Activated CD8-positive, alpha-beta T cell treated with anti-CD3 and anti-CD28 coated beads for 36 hours (primary cell): Measurements from ENCODE around the gene NEB. TPM values are rescaled to one million over a fixed set of nuclear protein-coding genes. Genes with fewer than 3 reads are reported as not detected.
A peak's percentile ranks its signal among the peaks of the same experiment; 100 is the strongest.
"Not testable (repeated sequence)": the region's sequence is repeated elsewhere in the genome, so short reads cannot be mapped to it uniquely, and the experiment has no call there.

Experiments
- ATAC-seq: fragments of 200-7000 bp; cut with Tn5 transposase; one replicate; pipeline ENCODE4 v1.10.0; 2021; ENCODE audit warnings: mild to moderate bottlenecking, moderate library complexity
- CTCF ChIA-PET: fragments of 350-600 bp; sonication (Branson Sonifier 250); formaldehyde crosslinking; loops from one replicate; lab custom pipeline; 2021; ENCODE audit warnings: antibody characterized with exemption; lab: Charles Lee
- POLR2A ChIA-PET: fragments of 350-600 bp; sonication (Branson Sonifier 250); formaldehyde crosslinking; loops from one replicate; lab custom pipeline; 2021; ENCODE audit warnings: antibody characterized with exemption; lab: Charles Lee
- DNase-seq: peaks from one replicate; pipeline ENCODE4 v3.0.0-alpha.2; 2020
- H3K27ac Mint-ChIP-seq: one replicate; pipeline ENCODE4 v1.8.0; 2021; ENCODE audit warnings: mild to moderate bottlenecking, mixed read lengths
- H3K27me3 Mint-ChIP-seq: one replicate; pipeline ENCODE4 v1.8.0; 2021; ENCODE audit warnings: mixed read lengths
- H3K36me3 Mint-ChIP-seq: one replicate; pipeline ENCODE4 v1.8.0; 2021; ENCODE audit warnings: low read depth, mixed read lengths
- H3K4me1 Mint-ChIP-seq: one replicate; pipeline ENCODE4 v1.8.0; 2021; ENCODE audit warnings: low read depth, mixed read lengths
- H3K4me3 Mint-ChIP-seq: one replicate; pipeline ENCODE4 v1.8.0; 2021; ENCODE audit warnings: mild to moderate bottlenecking, moderate library complexity, mixed read lengths
- H3K9me3 Mint-ChIP-seq: one replicate; pipeline ENCODE4 v1.8.0; 2021; ENCODE audit warnings: mixed read lengths
- intact Hi-C: fragments of 100-400 bp; cut with micrococcal nuclease; formaldehyde crosslinking; loops from one replicate; pipeline ENCODE4 v1.10.0; 2022
- total RNA-seq, 2 experiments: library from RNA; stranded (reverse); gene quantifications; one replicate each; pipeline ENCODE4 v1.2.3, GENCODE V29; 2021
- TF ChIP-seq, protein P1 (sequence below): fragments of 200-600 bp; IDR thresholded peaks from one replicate; pipeline ENCODE4 v1.8.0; 2022; ENCODE audit warnings: antibody characterized with exemption, mild to moderate bottlenecking

The NEB gene
- total RNA-seq, 2 experiments from 2014 or later: 0.18 to 0.34 TPM

DNA sequence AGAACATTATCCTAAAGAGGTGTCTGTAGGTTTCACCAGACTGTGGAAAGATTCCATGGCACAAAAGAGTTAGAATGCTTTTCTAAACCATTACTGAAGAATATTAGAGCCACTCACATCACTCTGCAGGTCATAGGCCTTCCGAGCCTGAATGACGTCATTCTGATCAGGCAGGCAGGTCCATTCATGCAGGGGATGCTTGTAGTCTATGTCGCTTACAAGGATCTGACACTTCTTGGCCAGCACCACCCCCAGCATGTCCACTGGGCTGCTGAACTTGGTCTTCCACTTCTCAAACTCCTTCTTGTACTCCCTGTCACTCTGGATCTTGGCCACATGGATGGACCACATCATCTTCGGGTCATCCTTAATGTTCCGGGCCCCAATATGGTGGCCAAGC lies 120.1 kb downstream of the NEB start:
- POLR2A ChIA-PET: no interaction called here
- no peak overlapping the region for H3K27ac Mint-ChIP-seq
- H3K4me3 Mint-ChIP-seq: no peak overlapping the region
- DNase-seq: no peak
- ATAC-seq: no peak
- TF ChIP-seq, protein P1, sequence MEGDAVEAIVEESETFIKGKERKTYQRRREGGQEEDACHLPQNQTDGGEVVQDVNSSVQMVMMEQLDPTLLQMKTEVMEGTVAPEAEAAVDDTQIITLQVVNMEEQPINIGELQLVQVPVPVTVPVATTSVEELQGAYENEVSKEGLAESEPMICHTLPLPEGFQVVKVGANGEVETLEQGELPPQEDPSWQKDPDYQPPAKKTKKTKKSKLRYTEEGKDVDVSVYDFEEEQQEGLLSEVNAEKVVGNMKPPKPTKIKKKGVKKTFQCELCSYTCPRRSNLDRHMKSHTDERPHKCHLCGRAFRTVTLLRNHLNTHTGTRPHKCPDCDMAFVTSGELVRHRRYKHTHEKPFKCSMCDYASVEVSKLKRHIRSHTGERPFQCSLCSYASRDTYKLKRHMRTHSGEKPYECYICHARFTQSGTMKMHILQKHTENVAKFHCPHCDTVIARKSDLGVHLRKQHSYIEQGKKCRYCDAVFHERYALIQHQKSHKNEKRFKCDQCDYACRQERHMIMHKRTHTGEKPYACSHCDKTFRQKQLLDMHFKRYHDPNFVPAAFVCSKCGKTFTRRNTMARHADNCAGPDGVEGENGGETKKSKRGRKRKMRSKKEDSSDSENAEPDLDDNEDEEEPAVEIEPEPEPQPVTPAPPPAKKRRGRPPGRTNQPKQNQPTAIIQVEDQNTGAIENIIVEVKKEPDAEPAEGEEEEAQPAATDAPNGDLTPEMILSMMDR: no peak
- CTCF ChIA-PET: interaction anchor here (1.4 kb wide), 1 partner anchor 19 kb away, joined by 4 read pairs; no protein-coding TSS in a partner anchor
- no peaks in the 10 kb centered on the region for H3K27me3 Mint-ChIP-seq
- H3K4me1 Mint-ChIP-seq: peaks cover 12% of the 10 kb centered on the region
- H3K36me3 Mint-ChIP-seq: no peaks in the 10 kb centered on the region
- H3K9me3 Mint-ChIP-seq: no peaks in the 10 kb centered on the region
- intact Hi-C loops: no loop called here

DNA sequence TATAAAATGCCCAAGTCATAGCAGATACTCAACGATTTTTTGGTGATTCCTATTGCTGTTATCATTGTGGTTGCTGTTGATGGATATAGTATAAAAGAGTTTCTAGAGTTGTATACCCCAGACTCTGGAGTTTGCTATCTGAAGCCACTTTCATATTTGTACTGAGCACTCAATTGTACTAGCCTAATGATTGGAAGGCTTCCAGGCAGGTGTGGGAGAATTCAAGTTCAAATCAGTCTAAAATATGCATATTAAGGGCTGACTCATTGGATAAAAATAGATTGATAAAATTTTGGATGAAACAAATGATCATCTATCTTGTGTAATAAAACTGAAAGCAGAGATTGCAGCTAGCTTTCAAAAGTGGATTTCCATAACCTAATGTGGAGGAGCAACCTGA lies 122.9 kb downstream of the NEB start:
- POLR2A ChIA-PET: no interaction called here
- DNase-seq (no peak), ATAC-seq (no peak)
- no peak overlapping the region for H3K4me3 Mint-ChIP-seq
- no peak overlapping the region for H3K27ac Mint-ChIP-seq
- H3K4me1 Mint-ChIP-seq: peaks cover 12% of the 10 kb centered on the region
- H3K36me3 Mint-ChIP-seq: no peaks in the 10 kb centered on the region
- H3K9me3 Mint-ChIP-seq: no peaks in the 10 kb centered on the region
- TF ChIP-seq, protein P1: no peak
- CTCF ChIA-PET: interaction anchor here (0.9 kb wide), 1 partner anchor 22 kb away, joined by 3 read pairs; no protein-coding TSS in a partner anchor
- intact Hi-C loops: no loop called here
- H3K27me3 Mint-ChIP-seq: no peaks in the 10 kb centered on the region

DNA sequence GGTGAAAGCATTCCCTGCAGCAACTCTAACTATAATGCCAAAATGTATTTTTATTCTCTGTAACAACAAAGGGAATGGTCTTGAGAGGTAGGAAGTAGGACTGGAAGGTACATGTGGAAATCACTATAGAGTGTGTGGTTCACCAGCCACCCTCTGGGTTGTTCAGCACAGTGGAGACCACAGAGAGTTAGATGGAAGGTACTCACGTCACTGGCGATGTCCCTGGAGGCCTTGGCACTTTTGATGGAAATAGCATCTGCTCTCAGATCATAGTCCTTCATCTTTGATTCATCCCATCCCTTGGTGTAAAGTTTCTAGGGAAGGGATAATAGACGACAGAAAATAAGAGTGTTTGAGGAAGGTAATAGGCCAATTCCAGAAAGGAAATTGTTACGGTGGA lies 124.0 kb downstream of the NEB start:
- intact Hi-C loops: no loop called here
- Mint-ChIP-seq H3K27ac (no peak overlapping the region), H3K9me3 (no peaks in the 10 kb centered on the region), H3K4me3 (no peak overlapping the region), H3K4me1 (peaks cover 11% of the 10 kb centered on the region), H3K27me3 (no peaks in the 10 kb centered on the region), H3K36me3 (no peaks in the 10 kb centered on the region)
- no peak for DNase-seq
- no peak for ATAC-seq
- ChIA-PET CTCF (no interaction called here), POLR2A (no interaction called here)
- TF ChIP-seq, protein P1: no peak

DNA sequence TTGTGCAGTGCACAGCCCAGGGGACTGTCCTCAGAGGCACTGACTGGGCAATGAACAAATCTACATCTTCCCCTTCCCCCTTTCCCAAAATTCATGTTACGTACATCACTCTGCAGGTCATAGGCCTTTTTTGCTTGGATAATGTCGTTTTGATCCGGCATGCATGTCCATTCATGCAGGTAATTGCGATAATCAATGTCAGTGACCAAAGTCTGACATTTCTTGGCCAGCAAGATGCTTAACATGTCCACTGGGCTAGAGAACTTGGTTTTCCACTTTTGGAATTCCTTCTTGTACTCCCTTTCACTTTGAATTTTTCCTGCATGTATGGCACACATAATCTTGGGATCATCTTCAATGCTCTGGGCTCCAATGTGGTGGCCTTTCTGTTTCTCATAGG lies 124.6 kb downstream of the NEB start:
- Mint-ChIP-seq H3K4me1 (peaks cover 5% of the 10 kb centered on the region), H3K9me3 (no peaks in the 10 kb centered on the region), H3K27ac (no peak overlapping the region), H3K36me3 (no peaks in the 10 kb centered on the region), H3K4me3 (no peak overlapping the region), H3K27me3 (no peaks in the 10 kb centered on the region)
- CTCF ChIA-PET: no interaction called here
- intact Hi-C loops: no loop called here
- no peak for DNase-seq
- TF ChIP-seq, protein P1: no peak
- no peak for ATAC-seq
- POLR2A ChIA-PET: no interaction called here

DNA sequence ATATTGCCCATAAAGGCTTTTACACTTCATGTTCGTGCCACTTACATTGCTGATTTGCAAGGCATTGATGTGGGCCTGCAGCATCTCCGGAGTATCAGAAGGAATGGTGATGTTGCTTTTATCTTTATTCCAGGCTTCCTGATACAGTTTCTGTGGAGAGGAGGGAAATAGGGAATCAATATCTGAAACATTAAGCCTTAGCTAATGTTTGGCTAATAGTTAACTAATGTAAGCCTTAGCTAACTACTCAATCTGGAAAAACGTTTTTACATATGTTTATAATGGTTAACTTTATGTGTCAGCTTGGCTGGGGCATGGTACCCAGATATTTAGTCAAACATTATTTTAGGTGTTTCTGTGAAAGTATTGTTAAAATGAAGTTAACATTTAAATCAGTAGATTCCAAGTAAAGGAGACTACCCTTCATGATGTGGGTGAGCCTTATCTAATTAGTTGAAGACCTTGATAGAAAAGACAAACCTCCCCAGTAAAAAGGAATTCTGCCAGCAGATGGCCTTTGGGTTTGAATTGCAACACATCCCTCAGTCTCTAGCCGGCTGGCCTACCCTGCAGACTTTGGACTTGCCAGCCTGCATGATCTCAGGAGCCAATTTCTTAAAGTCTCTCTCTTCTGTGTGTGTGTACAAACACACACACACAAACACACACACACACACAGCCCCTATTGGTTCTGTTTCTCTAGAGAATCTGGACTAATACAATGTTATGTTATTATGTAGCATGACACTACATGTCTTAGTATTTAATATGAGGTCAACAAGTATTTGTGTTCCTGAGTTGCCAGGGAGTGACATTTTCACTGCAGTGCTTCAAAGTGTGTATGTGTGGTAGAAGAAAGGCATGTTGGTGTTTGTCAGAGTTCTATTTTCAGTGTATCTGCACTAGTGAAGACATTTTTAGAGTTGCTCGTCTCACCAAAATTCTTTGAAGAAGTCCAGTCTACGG lies 126.5 kb downstream of the NEB start:
- intact Hi-C loops, H3K27me3 Mint-ChIP-seq, CTCF ChIA-PET, ATAC-seq, H3K27ac Mint-ChIP-seq, DNase-seq, H3K9me3 Mint-ChIP-seq, H3K36me3 Mint-ChIP-seq, H3K4me3 Mint-ChIP-seq, H3K4me1 Mint-ChIP-seq, POLR2A ChIA-PET: not testable (repeated sequence)

DNA sequence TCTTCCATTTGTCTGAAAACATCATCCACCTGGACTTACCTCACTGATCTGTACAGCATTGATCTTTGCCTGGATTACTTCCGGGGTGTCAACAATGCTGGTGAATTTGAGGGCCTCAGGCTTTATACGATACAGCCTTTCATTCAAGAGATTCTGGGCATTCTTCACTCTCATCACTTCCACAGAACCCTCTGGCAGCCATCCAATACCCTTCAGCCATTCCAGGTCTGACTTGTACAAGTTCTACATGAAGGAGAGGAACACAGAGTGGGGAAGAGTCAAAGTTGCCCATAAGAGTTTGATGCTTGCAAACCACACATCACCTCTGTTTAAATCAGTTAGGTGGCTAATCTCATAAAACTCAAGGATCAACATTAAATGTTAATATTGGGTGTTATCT lies 130.7 kb downstream of the NEB start:
- H3K36me3 Mint-ChIP-seq, DNase-seq, POLR2A ChIA-PET, ATAC-seq, H3K27ac Mint-ChIP-seq, H3K4me3 Mint-ChIP-seq, H3K27me3 Mint-ChIP-seq, intact Hi-C loops, CTCF ChIA-PET, H3K4me1 Mint-ChIP-seq, H3K9me3 Mint-ChIP-seq: not testable (repeated sequence)

DNA sequence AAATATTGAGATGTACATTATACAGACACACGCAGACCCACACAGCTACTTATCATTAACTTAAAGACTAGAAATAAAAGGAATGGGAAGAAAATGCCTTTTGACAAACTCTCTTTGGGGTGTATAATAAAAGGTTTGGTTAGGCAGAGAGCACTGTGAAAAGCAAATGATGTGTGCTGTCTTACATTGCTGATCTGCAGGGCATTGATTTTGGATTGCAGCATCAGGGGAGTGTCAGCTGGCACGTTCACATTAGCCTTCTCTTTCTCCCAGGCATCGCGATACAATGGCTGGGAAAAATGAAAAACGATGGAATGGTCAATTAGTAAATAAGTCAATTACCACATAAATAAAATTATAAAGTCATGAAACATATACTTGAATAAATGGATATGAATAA lies 131.9 kb downstream of the NEB start:
- H3K27me3 Mint-ChIP-seq, intact Hi-C loops, POLR2A ChIA-PET, H3K4me1 Mint-ChIP-seq, H3K36me3 Mint-ChIP-seq, H3K4me3 Mint-ChIP-seq, H3K9me3 Mint-ChIP-seq, H3K27ac Mint-ChIP-seq, CTCF ChIA-PET, DNase-seq, ATAC-seq: not testable (repeated sequence)

DNA sequence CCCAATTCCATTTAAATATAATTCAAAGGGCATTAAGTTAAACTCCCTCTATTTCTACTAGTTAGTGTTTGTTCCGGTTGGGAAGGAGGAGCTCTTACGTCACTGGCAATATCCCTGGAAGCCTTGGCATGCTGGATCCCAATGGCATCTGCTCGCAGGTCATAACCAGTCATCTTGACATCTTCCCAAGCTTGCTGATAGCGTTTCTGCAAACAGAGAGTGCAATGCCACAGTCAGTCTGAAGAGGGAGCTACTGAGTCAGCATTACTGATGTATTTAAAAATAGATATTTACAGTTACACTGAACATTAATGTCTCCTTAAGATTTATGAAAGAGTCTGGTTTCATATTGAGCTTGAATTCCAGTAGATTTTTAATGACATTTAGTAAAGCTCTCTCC lies 132.5 kb downstream of the NEB start:
- H3K4me1 Mint-ChIP-seq, intact Hi-C loops, H3K36me3 Mint-ChIP-seq, H3K9me3 Mint-ChIP-seq, H3K27ac Mint-ChIP-seq, H3K4me3 Mint-ChIP-seq, CTCF ChIA-PET, DNase-seq, H3K27me3 Mint-ChIP-seq, POLR2A ChIA-PET: not testable (repeated sequence)
- ATAC-seq: peak; percentile 66
